HCT116 (cell line): ENCODE data around the gene CTTNBP2. TPM values are rescaled to one million over a fixed set of nuclear protein-coding genes. Genes with fewer than 3 reads are reported as not detected.

Experiments used
- ATAC-seq: fragments of 200-7000 bp; cut with Tn5 transposase; 2 replicates; pipeline ENCODE4 v1.9.1; 2020; ENCODE audit warnings: mild to moderate bottlenecking, moderate library complexity
- BruUV-seq: library from RNA; stranded (reverse); fragments of 400-500 nt; replicated peaks from 2 replicates; lab custom pipeline; 2021; lab: Mats Ljungman, UMichigan
- CTCF ChIA-PET: fragments of 300-600 bp; sonication (Branson Sonifier 250); formaldehyde crosslinking; loops from one replicate; lab custom pipeline; 2021; ENCODE audit warnings: antibody characterized with exemption; lab: Charles Lee
- POLR2A ChIA-PET: fragments of 300-600, 350-600 bp; sonication (Branson Sonifier 250); formaldehyde crosslinking; loops from one replicate; lab custom pipeline; 2021; ENCODE audit warnings: antibody characterized with exemption; lab: Charles Lee
- RAD21 ChIA-PET, 2 experiments: fragments of 300-600 bp; sonication (Branson Sonifier 250); formaldehyde crosslinking; loops; one replicate each; lab custom pipeline; 2023; ENCODE audit warnings: low total read pairs in 2 of 2; ENCODE audit not compliant: uncharacterized antibody in 2 of 2, unreplicated experiment in 2 of 2, low non-redundant PET in 1 of 2; lab: Charles Lee
- DNase-seq: peaks from one replicate; pipeline ENCODE4 v3.0.0-alpha.2; 2010; ENCODE audit warnings: low read depth, low spot score
- H2AFZ ChIP-seq: fragments of 200-600 bp; shearing (Covaris generic), sonication (generic); 2 replicates; pipeline ENCODE4 v1.6.1; 2017; ENCODE audit warnings: low read depth, mixed run types, mixed read lengths, antibody characterized with exemption, low read length; ENCODE audit not compliant: poor library complexity, severe bottlenecking
- H3K27ac ChIP-seq: 2 replicates; pipeline ENCODE4 v1.5.1; 2012; ENCODE audit warnings: low read depth, low read length
- H3K27me3 ChIP-seq: fragments of 200-600 bp; sonication (generic); 2 replicates; pipeline ENCODE4 v1.6.1; 2016; ENCODE audit warnings: mixed run types, low read length, mixed read lengths; ENCODE audit not compliant: insufficient read depth
- H3K36me3 ChIP-seq, 2 experiments: fragments of 200-500 bp in 1 of 2; fragments of 200-600 bp in 1 of 2; sonication (Bioruptor generic) in 1 of 2; sonication (generic) in 1 of 2; 2 replicates each; pipeline versions ENCODE4 v1.5.1 to v1.6.1; 2014 to 2016; ENCODE audit warnings: low read length in 2 of 2, inconsistent platforms in 1 of 2, mixed read lengths in 1 of 2, mixed run types in 1 of 2; ENCODE audit not compliant: insufficient read depth in 2 of 2, control insufficient read depth in 1 of 2
- H3K4me1 ChIP-seq, 2 experiments: fragments of 200-600 bp in 1 of 2; sonication (generic) in 1 of 2; 2 replicates each; pipeline versions ENCODE4 v1.5.1 to v1.6.1; 2012 to 2017; ENCODE audit warnings: low read length in 2 of 2, inconsistent platforms in 1 of 2, mild to moderate bottlenecking in 1 of 2, mixed read lengths in 1 of 2, mixed run types in 1 of 2, moderate library complexity in 1 of 2; ENCODE audit not compliant: insufficient read depth in 2 of 2, control insufficient read depth in 1 of 2
- H3K4me2 ChIP-seq: fragments of 200-600 bp; sonication (generic); 2 replicates; pipeline ENCODE4 v1.6.1; 2017; ENCODE audit warnings: mixed run types, low read length, mixed read lengths
- H3K4me3 ChIP-seq, 2 experiments: fragments of 200-600 bp in 1 of 2; sonication (generic) in 1 of 2; replicated peaks in 1 of 2; 2 replicates each; pipeline ENCODE4 v1.5.1; 2011 to 2016; ENCODE audit warnings: low read length in 2 of 2, control low read depth in 1 of 2, low read depth in 1 of 2, mild to moderate bottlenecking in 1 of 2, mixed read lengths in 1 of 2, mixed run types in 1 of 2
- H3K79me2 ChIP-seq: fragments of 200-600 bp; sonication (generic); 2 replicates; pipeline ENCODE4 v1.6.1; 2017; ENCODE audit warnings: mild to moderate bottlenecking, mixed run types, low read length, moderate library complexity, mixed read lengths; ENCODE audit not compliant: insufficient read depth
- H3K9ac ChIP-seq: fragments of 200-600 bp; sonication (generic); 2 replicates; pipeline ENCODE4 v1.6.1; 2016; ENCODE audit warnings: low read length, mixed read lengths
- H3K9me2 ChIP-seq: fragments of 200-600 bp; sonication (generic), shearing (Covaris generic); 2 replicates; pipeline ENCODE4 v1.6.1; 2017; ENCODE audit warnings: mixed run types, mild to moderate bottlenecking, moderate library complexity; ENCODE audit not compliant: insufficient read depth
- H3K9me3 ChIP-seq, 2 experiments: fragments of 200-500 bp in 1 of 2; fragments of 200-600 bp in 1 of 2; sonication (Bioruptor generic) in 1 of 2; sonication (generic) in 1 of 2; 2 replicates each; pipeline ENCODE4 v1.6.1; 2014 to 2017; ENCODE audit warnings: low read length in 2 of 2, mixed read lengths in 2 of 2, inconsistent platforms in 1 of 2, low read depth in 1 of 2, mild to moderate bottlenecking in 1 of 2, mixed run types in 1 of 2, moderate library complexity in 1 of 2; ENCODE audit not compliant: control insufficient read depth in 1 of 2, insufficient read depth in 1 of 2
- H4K20me1 ChIP-seq: fragments of 200-600 bp; sonication (generic), shearing (Covaris generic); 2 replicates; pipeline ENCODE4 v1.6.1; 2017; ENCODE audit warnings: mixed run types, mild to moderate bottlenecking, moderate library complexity; ENCODE audit not compliant: insufficient read depth
- ATF3 ChIP-seq: IDR thresholded peaks from 2 replicates; pipeline ENCODE4 v1.6.1; 2012
- CBX3 ChIP-seq: IDR thresholded peaks from 2 replicates; pipeline ENCODE4 v1.6.1; 2012; ENCODE audit warnings: low read depth
- CEBPB ChIP-seq: IDR thresholded peaks from 2 replicates; pipeline ENCODE4 v1.6.1; 2012; ENCODE audit warnings: low read depth
- CTCF ChIP-seq, 3 experiments: fragments of 200-600 bp in 1 of 3; sonication (generic) in 1 of 3; IDR thresholded peaks in 2 of 3; conservative IDR thresholded peaks in 1 of 3; 2 replicates each; pipeline ENCODE4 v1.5.1; 2012 to 2017; ENCODE audit warnings: low read depth in 2 of 3, low read length in 2 of 3, antibody characterized with exemption in 1 of 3, borderline replicate concordance in 1 of 3, control low read depth in 1 of 3, mild to moderate bottlenecking in 1 of 3, mixed read lengths in 1 of 3, mixed run types in 1 of 3, moderate library complexity in 1 of 3; ENCODE audit not compliant: insufficient read depth in 1 of 3
- EGR1 ChIP-seq: IDR thresholded peaks from 2 replicates; pipeline ENCODE4 v1.6.1; 2012; ENCODE audit warnings: low read depth
- EZH2 ChIP-seq: fragments of 200-600 bp; sonication (generic); IDR thresholded peaks from 2 replicates; pipeline ENCODE4 v1.6.1; 2017; ENCODE audit warnings: antibody characterized with exemption, mixed run types
- FOSL1 ChIP-seq: IDR thresholded peaks from 2 replicates; pipeline ENCODE4 v1.6.1; 2012; ENCODE audit warnings: low read depth
- JUND ChIP-seq: IDR thresholded peaks from 2 replicates; pipeline ENCODE4 v1.6.1; 2012
- MAX ChIP-seq: IDR thresholded peaks from 2 replicates; pipeline ENCODE4 v1.6.1; 2012
- POLR2A ChIP-seq: IDR thresholded peaks from 2 replicates; pipeline ENCODE4 v1.7.0; 2011; ENCODE audit warnings: borderline replicate concordance; ENCODE audit not compliant: insufficient read depth, insufficient read length; ENCODE audit errors: extremely low read depth
- POLR2AphosphoS5 ChIP-seq: IDR thresholded peaks from 2 replicates; pipeline ENCODE4 v1.6.1; 2011; ENCODE audit warnings: mild to moderate bottlenecking, low read depth, low read length, moderate library complexity
- SIN3A ChIP-seq: IDR thresholded peaks from 2 replicates; pipeline ENCODE4 v1.6.1; 2012; ENCODE audit warnings: low read depth
- SRF ChIP-seq: IDR thresholded peaks from 2 replicates; pipeline ENCODE4 v1.6.1; 2012; ENCODE audit warnings: low read depth
- TCF7L2 ChIP-seq: IDR thresholded peaks from 2 replicates; pipeline ENCODE4 v1.7.0; 2011; ENCODE audit warnings: borderline replicate concordance, inconsistent platforms; ENCODE audit not compliant: insufficient read depth, insufficient read length; ENCODE audit errors: extremely low read depth
- YY1 ChIP-seq: IDR thresholded peaks from 2 replicates; pipeline ENCODE4 v1.6.1; 2011; ENCODE audit warnings: low read length, low read depth, moderate library complexity, mild to moderate bottlenecking; ENCODE audit not compliant: insufficient replicate concordance; ENCODE audit errors: extremely low read depth
- ZNF274 ChIP-seq: fragments of 200-500 bp; sonication (Bioruptor generic); IDR thresholded peaks from 2 replicates; pipeline ENCODE4 v1.6.1; 2014; ENCODE audit warnings: mild to moderate bottlenecking, low read depth, low read length, inconsistent platforms
- intact Hi-C: fragments of 100-400 bp; cut with micrococcal nuclease; formaldehyde crosslinking; loops from 2 replicates; pipeline ENCODE4 v1.10.0; 2022
- total RNA-seq: library from RNA; stranded (reverse); gene quantifications from one replicate; pipeline ENCODE4 v1.2.1, GENCODE V29; 2021; ENCODE audit not compliant: unreplicated experiment

CTTNBP2 gene
- total RNA-seq, 1 experiment from 2014 or later, result 5.4 TPM

GRCh38 chr7:117688126-117688525 lies 185.1 kb downstream of the CTTNBP2 start:
- TF ChIP-seq ZNF274, result no peak
- no peak for TF ChIP-seq POLR2AphosphoS5
- TF ChIP-seq YY1, result no peak
- TF ChIP-seq TCF7L2, result no peak
- TF ChIP-seq EGR1, result no peak
- no peak for TF ChIP-seq JUND
- no peak for TF ChIP-seq SIN3A
- no peak for TF ChIP-seq CBX3
- no peak for TF ChIP-seq CEBPB
- no peak for TF ChIP-seq MAX
- Histone ChIP-seq H3K27me3 (no peaks in the 10 kb centered on the region), H3K4me2 (no peak overlapping the region), H3K27ac (no peak overlapping the region), H3K4me3 (no peak overlapping the region), H3K36me3 (no peaks in the 10 kb centered on the region), H3K79me2 (no peaks in the 10 kb centered on the region), H3K9me2 (no peaks in the 10 kb centered on the region), H3K4me1 (no peaks in the 10 kb centered on the region), H4K20me1 (no peaks in the 10 kb centered on the region), H3K9ac (no peak overlapping the region), H2AFZ (no peak overlapping the region), H3K9me3 (no peaks in the 10 kb centered on the region)
- ChIA-PET POLR2A (interaction anchor here (0.7 kb wide), 1 partner anchor 276 kb away, joined by 3 read pairs; no protein-coding TSS in a partner anchor), CTCF (no interaction called here), RAD21 (interaction anchor here in 1 of 2 experiments (0.7 kb wide), 1 partner anchor 193 kb away, joined by 6 read pairs; no protein-coding TSS in a partner anchor)
- no TSS peak for BruUV-seq
- ATAC-seq (no peak), DNase-seq (no peak)
- intact Hi-C loops, result no loop called here

- Histone ChIP-seq H2AFZ (no peak overlapping the region), H3K4me3 (no peak overlapping the region), H3K27ac (no peak overlapping the region), H3K36me3 (no peaks in the 10 kb centered on the region), H3K9ac (no peak overlapping the region), H3K4me1 (no peaks in the 10 kb centered on the region), H3K79me2 (no peaks in the 10 kb centered on the region), H3K9me3 (no peaks in the 10 kb centered on the region), H4K20me1 (no peaks in the 10 kb centered on the region), H3K4me2 (no peak overlapping the region), H3K9me2 (no peaks in the 10 kb centered on the region), H3K27me3 (no peaks in the 10 kb centered on the region)
- RAD21 ChIA-PET, result no interaction called here
- TF ChIP-seq EZH2 (no peak), TCF7L2 (no peak), SRF (no peak), POLR2A (no peak), CTCF (IDR thresholded peaks at IDR 0.05 in 2 of 3, conservative IDR thresholded peaks at IDR 0.05 in 1 of 3; ENCODE audit: borderline replicate concordance in 1 of 3, insufficient read depth in 1 of 3, low read depth in 2 of 3, low read length in 2 of 3) (no peak), ZNF274 (no peak), CBX3 (no peak), ATF3 (no peak), EGR1 (no peak), FOSL1 (no peak)
- intact Hi-C loops, result no loop called here
- CTCF ChIA-PET, result interaction anchor here (1.5 kb wide), 1 partner anchor 12 kb away, joined by 3 read pairs; no protein-coding TSS in a partner anchor
- POLR2A ChIA-PET, result no interaction called here
- DNase-seq (no peak), ATAC-seq (no peak)
- no TSS peak for BruUV-seq
These were observed 186.8 kb downstream of the CTTNBP2 start for GRCh38 chr7:117686311-117686935.
